ELF-1 (cell line): ENCODE results near the gene FARP1.
A peak's percentile ranks its signal among the peaks of the same experiment; 100 is the strongest.

ENCODE experiments used
- DNase-seq: peaks from one replicate; pipeline ENCODE4 v3.0.0-alpha.2; 2016; ENCODE audit warnings: low read depth, low spot score

The FARP1 gene

GRCh38 chr13:98479496-98480003 lies 336.7 kb downstream of the FARP1 start:
- no peak for DNase-seq

- DNase-seq, result no peak
These were observed 338.3 kb downstream of the FARP1 start for GRCh38 chr13:98480915-98481877.

DNA sequence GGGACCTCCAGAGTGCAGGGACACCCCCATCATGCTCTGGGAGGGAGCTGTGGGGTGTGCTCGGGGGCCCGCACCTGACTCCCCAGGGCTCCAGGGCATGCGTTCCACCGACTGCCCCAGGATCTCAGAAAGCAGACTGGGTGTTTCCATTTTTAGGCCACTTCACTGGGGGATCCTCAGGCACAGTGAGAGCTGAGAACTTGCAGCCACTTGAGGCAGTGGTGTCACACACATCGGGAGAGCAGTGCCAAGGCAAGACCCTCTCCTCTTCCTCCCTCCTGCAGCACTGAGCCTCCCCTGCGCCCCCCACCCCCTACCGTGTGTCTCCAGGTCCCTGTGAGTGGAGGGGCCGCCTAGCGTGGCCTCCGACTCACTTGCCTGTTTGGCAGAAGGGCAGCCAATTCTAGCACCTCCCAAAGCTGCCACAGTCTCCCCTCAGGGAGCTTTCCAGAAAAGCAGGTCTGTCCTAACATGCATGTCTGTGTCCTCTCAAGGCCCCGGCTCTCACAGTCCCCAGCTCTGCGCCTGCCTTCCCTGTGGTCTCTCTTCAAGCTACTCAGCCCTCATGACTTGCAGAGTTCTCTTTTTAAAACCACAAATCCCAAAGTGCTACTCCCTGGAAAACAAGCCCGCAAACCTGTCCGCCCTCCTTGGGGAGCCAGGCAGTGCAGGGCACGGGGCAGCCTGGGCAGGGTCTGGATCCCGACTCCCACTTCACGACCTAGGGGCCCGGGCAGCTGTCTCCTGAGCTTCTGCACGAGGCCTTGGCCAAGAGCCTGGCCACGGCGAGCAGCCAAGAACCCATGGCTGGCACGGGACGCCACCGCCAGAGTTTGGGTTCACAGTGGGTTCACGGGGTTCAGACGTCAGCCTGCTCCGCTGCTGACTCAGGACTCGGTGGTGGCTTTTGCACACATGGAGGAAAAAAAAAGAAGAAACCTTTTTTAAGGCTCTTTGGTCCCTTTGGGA lies 339.9 kb downstream of the FARP1 start:
- peak; percentile 72 for DNase-seq

GRCh38 chr13:98483601-98484288 lies 340.9 kb downstream of the FARP1 start:
- no peak for DNase-seq

DNA sequence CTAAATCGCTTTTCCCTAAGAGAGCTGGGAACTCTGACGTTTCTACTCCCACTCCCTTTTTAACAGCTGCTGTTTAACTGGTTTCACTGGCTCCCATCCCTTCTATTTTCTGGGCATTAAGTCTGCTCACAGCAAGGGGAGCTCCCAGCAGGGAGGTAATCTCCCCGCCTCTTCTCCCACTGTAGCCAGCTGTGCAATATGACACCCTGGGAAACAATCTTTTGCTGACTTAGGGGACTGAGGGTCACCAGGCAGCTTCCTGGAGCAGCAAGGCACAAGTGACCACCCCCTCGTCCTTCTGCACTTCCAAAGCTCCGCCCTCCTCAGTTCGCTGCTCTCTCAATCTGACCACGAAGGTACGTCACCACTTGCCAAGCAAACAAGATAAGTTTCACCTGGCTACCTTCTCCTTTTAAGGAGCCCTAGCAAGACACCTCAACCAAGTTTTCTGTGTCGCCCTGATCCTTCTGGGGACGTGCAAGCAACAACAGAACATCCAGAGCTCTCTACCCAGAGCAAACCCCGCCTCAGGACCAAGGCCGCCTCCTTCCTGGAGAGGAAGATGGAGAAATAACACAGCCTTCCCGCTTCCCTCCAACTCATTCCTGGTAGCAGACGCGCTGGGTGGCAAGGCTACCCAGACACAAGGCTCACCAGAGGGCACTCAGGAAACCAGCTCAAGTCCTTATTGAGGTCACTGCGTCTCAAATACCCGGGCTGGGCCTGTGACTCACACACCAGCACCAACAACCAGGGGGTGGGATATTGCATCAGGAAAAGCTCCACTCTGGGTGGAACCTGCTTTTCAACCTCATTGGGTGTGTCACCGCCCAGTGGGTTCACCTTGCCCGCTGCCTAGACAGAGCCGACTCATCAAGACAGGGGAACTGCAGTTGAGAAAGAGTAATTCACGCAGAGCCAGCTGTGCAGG lies 341.7 kb downstream of the FARP1 start:
- DNase-seq, result peak; percentile 93

- no peak for DNase-seq
These were observed 342.7 kb downstream of the FARP1 start for GRCh38 chr13:98485561-98485960.

- DNase-seq, result no peak
These were observed 343.5 kb downstream of the FARP1 start for GRCh38 chr13:98486412-98486811.

GRCh38 chr13:98487016-98487415 lies 344.1 kb downstream of the FARP1 start:
- DNase-seq, result no peak

DNA sequence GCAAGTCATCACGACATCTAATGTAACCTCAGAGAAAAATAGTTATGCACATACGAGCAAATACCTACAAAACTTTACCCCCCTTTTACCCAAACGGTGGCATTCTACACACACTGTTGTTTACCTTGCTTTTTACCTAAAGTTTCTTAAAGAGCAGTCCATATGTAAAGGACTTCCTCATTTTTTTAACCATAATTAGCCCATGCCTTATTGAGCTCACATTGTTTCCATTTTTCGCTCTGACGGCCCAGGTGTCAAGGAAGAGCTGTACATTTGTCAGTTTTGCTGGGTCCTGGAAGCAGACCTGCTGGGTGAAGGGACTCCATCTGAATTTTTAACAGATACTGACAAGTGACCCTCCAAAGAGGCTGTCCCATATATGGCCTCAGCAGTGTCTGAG lies 344.6 kb downstream of the FARP1 start:
- no peak for DNase-seq

- no peak for DNase-seq
These were observed 345.8 kb downstream of the FARP1 start for GRCh38 chr13:98488736-98489135.

- no peak for DNase-seq
These were observed 346.7 kb downstream of the FARP1 start for GRCh38 chr13:98489446-98490194.

GRCh38 chr13:98490195-98490836 lies 347.4 kb downstream of the FARP1 start:
- no peak for DNase-seq

GRCh38 chr13:98490866-98491265 lies 348.0 kb downstream of the FARP1 start:
- no peak for DNase-seq

GRCh38 chr13:98492335-98493041 lies 349.6 kb downstream of the FARP1 start:
- no peak for DNase-seq

- DNase-seq, result no peak
These were observed 350.3 kb downstream of the FARP1 start for GRCh38 chr13:98493042-98493712.

DNA sequence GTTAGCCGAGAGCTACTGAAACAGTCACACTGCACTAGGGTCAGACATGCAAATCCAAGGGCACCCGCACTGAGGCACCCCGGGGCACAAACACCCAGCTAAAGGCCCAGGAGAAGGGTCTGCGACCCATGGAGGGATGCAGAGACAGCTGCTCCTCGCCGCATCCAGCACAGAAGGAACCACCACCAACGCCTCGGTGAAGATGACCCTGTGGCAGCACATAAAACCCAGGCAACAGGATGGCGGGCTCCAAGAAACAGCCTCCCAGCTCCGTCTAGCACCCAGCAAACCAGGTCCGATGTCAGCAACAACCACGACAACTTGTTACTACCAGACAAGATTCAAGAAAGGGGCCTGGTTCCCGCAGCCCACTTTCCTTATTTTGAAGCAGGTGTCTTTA lies 351.9 kb downstream of the FARP1 start:
- DNase-seq, result no peak

GRCh38 chr13:98495627-98496478 lies 353.0 kb downstream of the FARP1 start:
- no peak for DNase-seq
